Left ventricle myocardium inferior (tissue), 1 donor: ENCODE measurements around the gene L1CAM. TPM values are rescaled to one million over a fixed set of nuclear protein-coding genes. Genes with fewer than 3 reads are reported as not detected.
A peak's percentile ranks its signal among the peaks of the same experiment; 100 is the strongest.

Experiments used
- DNase-seq: peaks from one replicate; pipeline ENCODE4 v3.0.0-alpha.2; 2020
- H3K27ac ChIP-seq: fragments of 200-600 bp; replicated peaks from 2 replicates; pipeline ENCODE4 v1.8.0; 2021
- H3K27me3 ChIP-seq: fragments of 200-600 bp; 2 replicates; pipeline ENCODE4 v1.8.0; 2021; ENCODE audit warnings: low read depth
- H3K36me3 ChIP-seq: fragments of 200-600 bp; 2 replicates; pipeline ENCODE4 v1.8.0; 2021
- H3K4me1 ChIP-seq: fragments of 200-600 bp; 2 replicates; pipeline ENCODE4 v1.8.0; 2021
- H3K4me3 ChIP-seq: fragments of 200-600 bp; 2 replicates; pipeline ENCODE4 v1.8.0; 2021; ENCODE audit warnings: mild to moderate bottlenecking, moderate library complexity
- H3K9me3 ChIP-seq: fragments of 200-600 bp; replicated peaks from 2 replicates; pipeline ENCODE4 v1.8.0; 2021
- CTCF ChIP-seq: fragments of 200-600 bp; IDR thresholded peaks from 2 replicates; pipeline ENCODE4 v1.8.0; 2021; ENCODE audit warnings: antibody characterized with exemption, mild to moderate bottlenecking, borderline replicate concordance
- intact Hi-C: fragments of 100-400 bp; cut with micrococcal nuclease; formaldehyde crosslinking; loops from one replicate; pipeline ENCODE4 v1.11.0; 2022
- total RNA-seq: library from RNA; stranded (reverse); fragmentation: NEBNext Ultra II Directional; extraction: Animal tissue kit (Norgen Biotek cat#: 25700); gene quantifications from one replicate; pipeline ENCODE4 v1.2.1, GENCODE V29; 2021
- donor health status: DM: no; HTN: yes; CAD: no; lungs with severe emphysema.

L1CAM gene
- total RNA-seq, 1 donor from 2014 or later: 4.0 TPM

GRCh38 chrX:153828723-153829548 lies 57.0 kb downstream of the L1CAM start:
- H3K27me3 ChIP-seq: peaks cover 17% of the 10 kb centered on the region
- no peak for DNase-seq

GRCh38 chrX:153828308-153828707 lies 57.7 kb downstream of the L1CAM start:
- Histone ChIP-seq H3K4me1 (peaks cover 9% of the 10 kb centered on the region), H3K27ac (peak overlapping the region; percentile 27), H3K4me3 (peak overlapping the region; percentile 65), H3K9me3 (no peaks in the 10 kb centered on the region), H3K27me3 (peaks cover 17% of the 10 kb centered on the region), H3K36me3 (no peaks in the 10 kb centered on the region)
- DNase-seq: no peak
- intact Hi-C loops: no loop called here
- TF ChIP-seq CTCF: no peak

More at GRCh38 chrX:153828723-153829548, 57.0 kb downstream of the L1CAM start:
- TF ChIP-seq CTCF: no peak
- Histone ChIP-seq H3K9me3 (no peaks in the 10 kb centered on the region), H3K4me3 (peak overlapping the region; percentile 65), H3K4me1 (peaks cover 9% of the 10 kb centered on the region), H3K36me3 (no peaks in the 10 kb centered on the region), H3K27ac (peak overlapping the region; percentile 27)
- intact Hi-C loops: no loop called here

DNA sequence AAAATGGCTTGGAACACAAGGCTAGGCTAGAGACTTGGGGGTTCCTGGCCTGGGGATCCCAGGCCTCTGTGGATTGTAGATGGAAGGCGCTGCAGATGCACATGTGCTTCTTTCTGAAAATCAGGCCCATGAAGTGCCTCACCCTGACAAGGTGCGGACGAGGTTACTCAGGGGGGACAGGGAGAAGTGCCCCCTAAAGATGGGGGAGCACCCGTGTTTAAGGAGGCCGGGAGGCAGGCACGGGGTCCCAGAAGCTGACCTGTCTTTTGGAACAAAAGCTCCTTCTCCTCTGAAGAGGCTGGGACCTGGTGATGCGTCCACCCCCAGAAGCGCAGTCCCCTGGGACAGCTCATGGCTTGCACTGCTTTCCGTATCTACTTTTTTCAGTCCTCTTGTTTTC lies 58.1 kb downstream of the L1CAM start:
- Histone ChIP-seq H3K9me3 (no peaks in the 10 kb centered on the region), H3K27me3 (peaks cover 17% of the 10 kb centered on the region), H3K27ac (no peak overlapping the region), H3K36me3 (no peaks in the 10 kb centered on the region), H3K4me3 (peak overlapping the region; percentile 65), H3K4me1 (peaks cover 9% of the 10 kb centered on the region)
- no peak for TF ChIP-seq CTCF
- intact Hi-C loops: no loop called here
- DNase-seq: no peak

DNA sequence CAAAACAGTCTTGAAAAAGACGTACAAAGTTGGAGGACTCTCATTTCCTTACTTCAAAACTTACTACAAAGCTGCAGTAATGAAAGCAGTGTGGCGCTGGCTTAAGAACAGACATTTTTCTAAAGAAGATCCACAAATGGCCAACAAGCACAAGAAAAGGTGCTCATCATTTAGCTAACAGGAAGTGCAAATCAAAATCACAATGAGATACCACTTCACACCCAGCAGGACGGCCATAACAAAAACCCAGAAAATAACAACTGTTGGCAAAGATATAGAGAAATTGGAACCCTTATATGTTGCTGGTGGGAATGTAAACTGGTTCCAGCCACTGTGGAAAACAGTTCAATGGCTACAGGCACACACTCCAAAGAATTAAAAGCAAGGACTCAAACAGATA lies 59.0 kb downstream of the L1CAM start:
- Histone ChIP-seq H3K4me3 (no peak overlapping the region), H3K4me1 (peaks cover 9% of the 10 kb centered on the region), H3K27ac (no peak overlapping the region), H3K36me3 (no peaks in the 10 kb centered on the region), H3K27me3 (peaks cover 17% of the 10 kb centered on the region), H3K9me3 (no peaks in the 10 kb centered on the region)
- no peak for TF ChIP-seq CTCF
- intact Hi-C loops: no loop called here
- no peak for DNase-seq

GRCh38 chrX:153825042-153825441 lies 60.9 kb downstream of the L1CAM start:
- H3K9me3 ChIP-seq: no peaks in the 10 kb centered on the region
- no peak overlapping the region for H3K4me3 ChIP-seq
- H3K36me3 ChIP-seq: no peaks in the 10 kb centered on the region
- DNase-seq: no peak
- peaks cover 9% of the 10 kb centered on the region for H3K4me1 ChIP-seq
- no peak for TF ChIP-seq CTCF
- no peak overlapping the region for H3K27ac ChIP-seq
- peaks cover 14% of the 10 kb centered on the region for H3K27me3 ChIP-seq
- intact Hi-C loops: no loop called here
